HG03139 (cell line): ENCODE results near the gene PLCL2.
"Not testable (repeated sequence)": the region's sequence is repeated elsewhere in the genome, so short reads cannot be mapped to it uniquely, and the experiment has no call there.

Experiments
- ATAC-seq: cut with Tn5 transposase; IDR thresholded peaks from one replicate; pipeline ENCODE4 v1.9.1; 2021; ENCODE audit not compliant: unreplicated experiment

Gene PLCL2

GRCh38 chr3:16957852-16958251, 73.1 kb downstream of the PLCL2 start:
- not testable (repeated sequence) for ATAC-seq

GRCh38 chr3:16960125-16960524, 75.4 kb downstream of the PLCL2 start:
- no peak for ATAC-seq

- ATAC-seq, result no peak
Observed at GRCh38 chr3:16961621-16962205, 77.0 kb downstream of the PLCL2 start.

- ATAC-seq, result no peak
Observed at GRCh38 chr3:16975083-16975482, 90.3 kb downstream of the PLCL2 start.

GRCh38 chr3:16978234-16978920, 93.6 kb downstream of the PLCL2 start:
- ATAC-seq, result no peak

- ATAC-seq, result no peak
Observed at GRCh38 chr3:16978921-16979271, 94.1 kb downstream of the PLCL2 start.

- ATAC-seq, result not testable (repeated sequence)
Observed at GRCh38 chr3:16979769-16980515, 95.2 kb downstream of the PLCL2 start.

GRCh38 chr3:16980526-16980925, 95.8 kb downstream of the PLCL2 start:
- not testable (repeated sequence) for ATAC-seq

GRCh38 chr3:16982460-16982859, 97.7 kb downstream of the PLCL2 start:
- ATAC-seq, result no peak

GRCh38 chr3:16985608-16986007, 100.9 kb downstream of the PLCL2 start:
- no peak for ATAC-seq

GRCh38 chr3:16987141-16987540, 102.4 kb downstream of the PLCL2 start:
- ATAC-seq, result no peak

- no peak for ATAC-seq
Observed at GRCh38 chr3:16990163-16990562, 105.4 kb downstream of the PLCL2 start.

- ATAC-seq, result no peak
Observed at GRCh38 chr3:16992198-16992597, 107.4 kb downstream of the PLCL2 start.

GRCh38 chr3:16993227-16993626, 108.5 kb downstream of the PLCL2 start:
- no peak for ATAC-seq

GRCh38 chr3:16994854-16995525, 110.2 kb downstream of the PLCL2 start:
- no peak for ATAC-seq

GRCh38 chr3:16995601-16996000, 110.8 kb downstream of the PLCL2 start:
- ATAC-seq, result no peak

- ATAC-seq, result no peak
Observed at GRCh38 chr3:16998236-16998923, 113.6 kb downstream of the PLCL2 start.

GRCh38 chr3:16999161-16999560, 114.4 kb downstream of the PLCL2 start:
- ATAC-seq, result no peak

- ATAC-seq, result no peak
Observed at GRCh38 chr3:16999871-17000270, 115.1 kb downstream of the PLCL2 start.

GRCh38 chr3:17003457-17003856, 118.7 kb downstream of the PLCL2 start:
- no peak for ATAC-seq
